GM21529 (cell line): ENCODE measurements around the gene CD276.
"Not testable (repeated sequence)": the region's sequence is repeated elsewhere in the genome, so short reads cannot be mapped to it uniquely, and the experiment has no call there.

Source experiments
- ATAC-seq: cut with Tn5 transposase; IDR thresholded peaks from one replicate; pipeline ENCODE4 v1.9.1; 2021; ENCODE audit not compliant: unreplicated experiment

The CD276 gene

DNA sequence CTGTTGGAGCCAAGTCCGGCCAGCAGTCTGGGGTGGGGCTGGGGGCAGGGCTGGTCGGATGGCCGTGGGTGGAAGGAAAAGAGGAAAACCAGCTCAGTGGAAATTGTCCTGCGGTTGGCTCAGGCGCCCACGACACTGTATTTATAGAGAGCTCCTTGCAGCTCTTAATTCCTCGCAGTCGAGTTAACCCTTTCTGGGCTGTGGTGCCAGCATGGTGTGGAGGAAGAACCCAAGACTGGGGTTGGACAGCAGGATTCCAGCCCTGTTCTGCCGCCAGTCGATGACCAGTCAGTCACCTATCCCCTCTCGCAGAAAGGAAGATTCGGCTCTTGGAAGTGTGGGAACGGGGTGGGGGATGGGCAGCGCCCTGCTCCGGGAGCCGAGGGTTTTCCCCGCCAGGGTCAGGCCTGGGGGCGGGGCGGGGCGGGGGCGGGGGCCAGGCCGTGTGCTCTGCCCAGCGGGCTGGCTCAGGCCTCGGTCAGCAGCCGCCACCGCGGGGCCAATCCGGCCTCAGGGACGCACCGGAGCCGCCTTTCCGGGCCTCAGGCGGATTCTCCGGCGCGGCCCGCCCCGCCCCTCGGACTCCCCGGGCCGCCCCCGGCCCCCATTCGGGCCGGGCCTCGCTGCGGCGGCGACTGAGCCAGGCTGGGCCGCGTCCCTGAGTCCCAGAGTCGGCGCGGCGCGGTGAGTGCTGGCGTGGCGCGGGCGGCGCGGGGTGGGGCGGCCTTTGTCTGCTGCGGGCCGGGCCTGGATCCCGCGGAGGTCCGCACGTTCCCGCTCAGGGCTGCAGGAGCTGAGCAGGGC lies at the start of gene CD276:
Gene CD276, plus strand, starts transcription at position 607 of the 804 bp plus-strand sequence. CDS start 15,257 bp downstream, outside the sequence.
- no peak for ATAC-seq

DNA sequence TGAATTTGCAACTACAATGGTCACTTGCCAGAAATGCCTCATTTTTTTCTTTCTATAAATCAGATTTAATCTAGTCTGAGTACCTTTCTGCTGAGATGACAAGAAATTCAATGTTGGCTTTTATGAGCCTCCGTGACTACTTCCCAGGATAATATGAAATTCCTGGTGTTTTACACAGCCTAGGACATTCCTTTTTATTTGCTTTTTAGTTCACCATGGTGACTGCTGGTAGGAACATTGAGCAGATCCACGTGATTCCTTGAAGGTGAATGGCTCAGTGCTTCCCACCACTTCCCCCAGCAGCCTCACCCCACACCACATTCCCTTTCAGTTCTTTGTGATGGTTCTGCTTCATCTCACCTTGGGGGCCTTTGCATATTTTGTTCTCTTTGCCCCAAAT lies 46.7 kb upstream of the CD276 start:
- ATAC-seq, result no peak

DNA sequence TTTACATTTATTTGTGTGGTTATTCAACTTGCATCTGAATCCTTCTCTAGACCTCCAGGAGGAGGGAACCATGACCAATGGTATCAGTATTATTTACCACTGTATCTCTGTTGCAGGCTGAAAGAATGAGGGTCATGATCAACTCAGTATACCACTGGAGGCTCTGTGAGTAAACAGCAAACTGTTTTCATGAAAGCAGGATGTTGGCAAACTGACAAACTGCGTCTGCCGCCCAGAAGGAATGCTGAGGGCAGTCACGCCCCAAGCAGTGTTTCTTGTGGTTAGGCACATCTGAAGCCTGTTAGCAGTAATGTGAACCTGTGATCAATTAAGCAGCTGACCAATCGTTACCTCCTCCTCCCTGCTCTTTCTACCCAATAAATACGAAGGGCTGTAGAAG lies 44.7 kb upstream of the CD276 start:
- ATAC-seq, result not testable (repeated sequence)

DNA sequence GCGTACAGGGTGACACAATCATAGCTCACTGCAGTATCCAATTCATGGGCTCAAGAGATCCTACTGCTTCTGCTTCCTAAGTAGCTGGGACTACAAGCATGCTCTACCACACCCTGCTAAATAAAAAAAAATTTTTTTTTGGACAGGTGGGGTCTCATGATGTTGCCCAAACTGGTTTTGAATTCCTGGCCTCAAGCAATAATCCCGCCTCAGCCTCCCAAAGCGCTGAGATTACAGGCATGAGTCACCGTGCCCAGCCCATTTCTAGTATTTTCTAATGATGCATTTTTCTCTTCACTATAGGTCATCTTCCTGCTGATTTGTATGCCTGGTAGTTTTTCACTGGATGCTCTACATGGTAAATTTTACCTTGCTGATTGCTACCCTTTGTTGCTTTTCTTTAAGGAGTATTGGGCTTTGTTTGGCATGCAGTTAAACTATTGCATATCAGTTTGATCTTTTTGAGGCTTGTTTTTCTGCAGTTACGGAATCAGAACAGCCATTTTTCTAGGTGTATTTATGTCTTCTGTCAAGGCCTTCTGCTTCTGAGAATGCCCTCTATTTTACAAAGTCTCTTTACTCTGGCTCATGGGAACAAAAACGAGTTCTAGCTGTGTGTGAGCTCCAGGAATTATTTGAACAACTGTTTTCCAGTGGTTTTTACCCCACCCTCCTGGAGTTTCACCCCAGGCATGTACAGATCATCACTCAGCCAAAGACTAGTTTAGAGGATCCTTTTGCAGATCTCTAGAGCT lies 36.7 kb upstream of the CD276 start:
- ATAC-seq, result no peak

DNA sequence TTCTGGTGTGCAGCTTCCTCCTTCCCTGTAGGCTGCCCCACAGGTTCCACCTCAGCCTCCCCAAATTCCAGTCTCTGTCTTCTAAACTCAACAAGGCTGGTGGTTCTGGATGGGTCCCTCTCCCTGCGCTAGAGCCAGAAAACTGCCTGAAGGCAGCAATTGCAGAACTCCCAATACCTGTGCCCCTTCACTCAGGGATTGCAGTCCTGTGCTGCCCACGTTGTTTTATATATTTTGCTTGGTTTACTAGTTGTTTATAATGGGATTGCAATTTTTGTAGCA lies 36.2 kb upstream of the CD276 start:
- no peak for ATAC-seq

DNA sequence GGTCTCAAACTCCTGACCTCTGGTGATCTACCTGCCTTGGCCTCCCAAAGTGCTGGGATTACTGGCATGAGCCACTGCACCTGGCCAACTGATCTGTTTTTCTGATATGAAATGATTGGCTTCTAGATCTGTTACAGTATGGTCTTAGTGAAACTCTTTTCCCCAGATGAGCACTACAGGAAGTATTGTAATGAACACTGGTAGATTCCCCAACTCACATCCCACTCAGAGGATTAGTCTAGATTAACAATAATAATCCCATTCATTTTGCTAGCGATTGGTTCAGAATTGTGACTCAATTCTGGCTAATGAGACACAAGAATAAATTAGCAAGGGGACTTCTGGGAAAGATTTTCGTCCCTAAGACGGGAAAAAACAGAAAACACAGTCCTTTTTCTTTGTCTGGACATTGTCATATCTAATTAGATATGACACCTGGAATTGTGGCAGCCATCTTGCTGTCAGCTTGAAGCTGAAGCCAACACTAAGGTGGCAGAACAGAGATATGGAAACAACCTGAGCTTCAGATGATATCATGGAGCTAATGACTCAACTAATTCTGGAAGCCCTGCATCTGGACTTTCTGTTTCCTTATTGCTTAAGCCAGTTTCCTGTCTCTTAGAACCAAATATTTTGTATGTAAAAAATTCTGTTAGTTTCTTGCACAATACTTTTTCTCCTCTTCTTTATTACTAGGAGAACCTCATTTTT lies 33.6 kb upstream of the CD276 start:
- no peak for ATAC-seq

DNA sequence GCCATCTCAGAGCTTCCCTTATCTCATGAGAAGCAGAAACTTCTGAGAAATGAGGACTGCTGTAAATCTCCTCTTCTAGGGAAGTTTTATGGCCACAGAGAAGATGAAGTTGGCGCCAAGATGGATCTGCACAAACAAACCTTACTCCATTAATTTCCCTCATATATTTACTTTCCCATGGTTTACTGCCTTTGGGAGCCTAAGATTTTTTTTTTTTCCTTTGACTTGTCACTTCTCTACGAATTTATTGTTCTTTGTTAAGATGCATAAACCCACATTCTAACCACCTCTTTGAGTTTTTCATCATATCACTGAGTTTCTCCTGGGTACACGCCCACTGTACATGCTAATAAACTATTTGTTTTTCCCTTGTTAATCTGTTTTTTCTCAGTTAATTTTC lies 29.5 kb upstream of the CD276 start:
- no peak for ATAC-seq

DNA sequence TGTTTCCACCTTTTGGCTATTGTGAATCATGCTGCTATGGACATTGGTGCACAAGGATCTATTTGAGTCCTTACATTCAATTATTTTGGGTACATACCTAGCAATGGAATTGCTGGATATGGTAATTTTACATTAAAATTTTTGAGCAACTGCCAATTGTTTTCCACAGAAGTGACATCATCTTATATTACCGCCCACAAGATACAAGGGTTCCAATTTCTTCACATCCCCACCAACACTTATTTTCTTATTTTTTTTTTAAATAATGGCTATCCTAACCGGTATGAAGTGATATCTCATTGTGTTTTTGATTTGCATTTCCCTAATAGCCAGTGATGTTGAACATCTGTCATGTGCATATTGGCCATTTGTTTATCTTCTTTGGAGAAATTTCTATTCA lies 28.5 kb upstream of the CD276 start:
- no peak for ATAC-seq

DNA sequence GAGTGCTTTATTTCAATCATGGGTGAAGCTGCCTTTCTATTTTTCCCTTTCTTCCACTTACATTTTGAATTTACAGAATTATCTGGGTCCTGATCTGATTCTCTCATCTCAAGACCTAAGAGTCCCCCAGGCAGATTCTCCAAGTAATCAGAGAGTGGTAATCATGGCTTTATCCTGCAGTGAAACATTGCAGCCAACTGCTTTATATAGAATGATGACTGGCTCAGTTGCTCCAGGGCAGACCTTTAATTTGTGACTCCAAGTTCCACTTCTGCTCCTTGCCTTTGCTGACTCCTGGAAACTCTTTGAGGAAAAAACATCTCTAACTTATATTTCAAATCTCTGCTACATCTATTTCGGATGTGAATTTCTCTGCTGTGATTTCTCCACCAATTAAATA lies 25.5 kb upstream of the CD276 start:
- ATAC-seq, result no peak

DNA sequence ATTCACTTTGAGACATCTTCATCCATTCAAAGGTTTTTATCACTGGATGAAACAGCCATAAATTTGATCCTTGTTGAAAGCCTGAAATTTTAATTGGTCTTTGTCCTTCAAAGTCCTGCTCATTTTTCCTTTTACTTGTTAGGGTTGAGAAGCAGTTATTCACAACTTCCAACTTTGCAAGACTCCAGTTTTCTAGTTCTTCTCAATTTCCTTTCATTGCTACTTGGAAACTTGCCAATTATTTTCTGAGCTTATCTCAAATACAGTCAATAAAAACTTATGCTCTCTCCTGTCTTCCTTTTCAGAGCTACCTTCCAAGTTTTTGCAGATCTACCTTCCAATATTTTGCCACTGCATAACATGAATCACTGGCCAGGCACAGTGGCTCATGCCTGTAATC lies 23.7 kb upstream of the CD276 start:
- ATAC-seq, result no peak

DNA sequence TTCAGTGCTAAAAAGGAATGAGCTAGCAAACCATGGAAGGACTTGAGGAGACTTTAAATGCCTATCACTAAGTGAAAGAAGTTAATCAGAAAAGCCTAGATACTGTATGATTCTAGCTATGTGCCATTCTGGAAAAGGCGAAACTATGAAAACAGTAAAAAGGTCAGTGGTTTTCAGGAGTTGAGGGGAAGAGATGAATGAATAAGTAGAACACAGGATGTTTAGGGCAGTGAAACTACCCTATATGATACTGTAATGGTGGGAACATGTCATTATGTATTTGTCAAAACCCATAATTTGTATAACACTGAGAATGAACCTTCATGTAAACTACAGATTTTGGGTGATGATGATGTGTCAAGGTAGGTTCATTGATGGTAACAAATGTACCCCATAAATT lies 9.6 kb upstream of the CD276 start:
- no peak for ATAC-seq

DNA sequence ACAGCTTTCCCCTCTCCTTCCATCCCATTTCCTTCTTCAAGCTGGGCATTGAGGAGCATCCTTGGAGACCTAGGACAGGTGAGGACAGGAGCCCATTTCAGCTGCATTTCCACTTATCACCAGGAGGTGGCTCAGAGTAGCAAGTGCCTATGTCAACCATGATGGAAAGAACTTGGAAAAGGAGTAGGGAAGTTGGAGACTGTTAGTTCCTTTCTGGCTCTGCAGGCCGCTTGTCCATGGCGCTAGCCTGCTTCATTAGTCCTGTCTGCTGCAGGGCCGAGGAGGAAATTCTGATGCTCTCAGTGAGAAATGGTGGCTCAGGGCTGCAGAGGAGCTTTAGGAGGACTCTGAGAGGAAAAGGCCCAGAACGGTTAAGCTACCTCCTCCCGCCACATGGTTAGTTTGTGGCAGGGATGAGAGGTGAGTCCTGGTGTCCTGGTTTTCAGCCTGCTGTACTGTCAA lies 7.0 kb upstream of the CD276 start:
- no peak for ATAC-seq

DNA sequence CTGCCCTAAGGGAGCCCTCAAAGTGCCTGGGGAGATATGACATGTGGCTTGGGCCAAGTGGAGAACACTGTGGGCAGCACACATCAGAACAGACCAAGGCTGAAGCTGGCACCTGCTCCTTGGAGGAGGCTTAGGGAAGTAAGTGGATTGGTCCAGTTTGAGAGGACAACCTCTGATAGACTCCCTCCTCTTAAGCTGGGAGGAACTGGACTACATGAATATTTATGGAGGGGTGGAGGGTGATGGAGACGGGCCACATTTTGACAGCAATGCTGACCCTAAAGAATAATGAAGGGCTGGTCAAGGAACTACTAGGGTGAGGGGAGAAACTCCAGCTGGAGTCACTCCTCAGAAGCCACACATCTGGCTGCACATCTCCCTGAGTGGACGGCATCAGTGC lies 6.5 kb upstream of the CD276 start:
- no peak for ATAC-seq

DNA sequence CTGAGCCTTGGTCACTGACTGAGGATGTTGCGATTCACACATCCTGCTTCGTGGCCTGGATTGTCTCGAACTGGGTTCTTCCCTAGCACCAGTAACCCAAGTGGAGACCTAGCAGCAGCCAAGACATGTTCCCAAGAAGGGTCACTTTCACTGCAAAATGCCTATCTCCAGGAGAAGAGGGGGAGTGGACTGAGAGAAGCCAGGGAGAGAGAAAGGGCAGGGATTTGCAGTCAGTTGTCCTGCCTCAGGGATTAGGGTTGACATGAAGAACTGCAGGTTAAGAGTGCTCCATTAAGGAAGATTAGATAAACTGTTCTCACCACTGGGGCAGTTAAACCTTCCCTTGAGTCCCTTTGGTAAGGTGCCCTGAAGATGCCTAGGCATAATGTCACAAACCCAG lies 5.7 kb upstream of the CD276 start:
- ATAC-seq, result no peak

DNA sequence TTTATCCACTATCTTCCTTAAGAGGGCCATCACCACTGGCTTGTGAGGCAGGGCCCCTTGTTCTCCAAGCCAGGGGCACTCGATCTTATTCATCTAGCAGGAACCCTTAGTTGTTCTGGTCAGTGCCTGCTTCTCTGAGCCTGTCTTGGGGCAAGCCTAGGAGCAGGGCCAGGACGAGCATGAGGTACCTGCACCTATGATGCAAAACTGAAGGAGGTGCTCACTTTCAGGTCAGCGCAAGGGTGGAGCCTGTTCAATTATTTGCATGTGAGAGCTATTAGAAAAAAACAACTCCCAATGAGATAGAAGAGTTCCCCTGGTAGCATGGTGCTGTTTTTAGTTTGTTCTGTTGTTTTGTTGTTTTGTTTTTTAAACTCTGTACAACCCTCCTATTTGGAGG lies 5.0 kb upstream of the CD276 start:
- no peak for ATAC-seq

DNA sequence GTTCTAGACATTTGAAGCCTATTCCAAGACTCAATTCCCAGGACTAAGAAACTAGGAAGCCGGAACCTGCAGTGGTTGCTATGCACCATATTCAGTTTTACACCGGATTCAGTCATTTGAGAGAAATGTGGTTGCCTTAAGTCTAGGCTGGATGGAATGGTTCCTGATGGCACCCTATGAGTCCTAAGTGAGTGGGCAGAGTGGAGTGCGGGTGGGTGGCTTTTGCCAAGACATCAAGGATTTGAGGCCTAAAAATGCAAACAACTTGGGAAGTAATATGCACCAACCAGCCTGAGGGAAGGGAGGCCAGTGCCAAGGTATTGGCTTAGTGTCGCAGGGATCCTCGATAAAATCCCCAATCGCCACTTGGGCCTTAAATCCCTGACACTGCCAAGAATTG lies 4.2 kb upstream of the CD276 start:
- ATAC-seq, result no peak

DNA sequence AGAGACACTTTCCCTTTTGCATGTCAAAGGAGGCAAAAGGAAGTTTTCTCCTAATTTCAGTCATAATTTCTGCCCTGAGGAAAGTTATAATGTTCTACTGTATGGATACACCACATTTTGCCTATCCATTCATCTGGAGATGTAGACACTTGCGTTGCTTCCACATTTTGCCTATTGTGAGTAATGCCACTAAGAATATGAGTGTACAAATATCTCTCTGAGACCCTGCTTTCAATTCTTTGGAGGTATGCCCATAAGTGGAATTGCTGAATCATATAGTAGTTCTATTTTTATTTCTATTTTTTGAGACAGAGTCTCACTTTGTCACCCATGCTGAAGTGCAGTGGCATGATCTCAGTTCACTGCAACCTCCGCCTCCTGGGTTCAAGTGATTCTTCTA lies 3.6 kb upstream of the CD276 start:
- ATAC-seq, result no peak

DNA sequence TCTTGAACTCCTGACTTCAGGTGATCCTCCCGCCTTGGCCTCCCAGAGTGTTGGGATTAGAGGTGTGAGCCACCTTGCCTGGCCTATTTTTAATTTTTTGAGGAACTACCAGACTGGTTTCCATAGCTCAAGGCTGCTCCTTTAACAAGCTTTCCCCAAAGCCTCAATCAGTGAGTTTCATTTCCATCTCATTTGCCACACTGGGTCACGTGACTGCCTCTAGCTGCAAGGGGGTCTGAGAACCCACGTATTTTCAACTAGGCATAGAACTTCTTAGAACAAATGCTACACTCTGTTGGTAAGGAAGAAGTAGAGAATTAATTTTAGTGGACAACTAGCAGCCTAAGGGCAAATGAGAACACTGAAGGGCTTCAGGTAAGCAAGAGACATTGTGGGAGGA lies 3.1 kb upstream of the CD276 start:
- no peak for ATAC-seq

DNA sequence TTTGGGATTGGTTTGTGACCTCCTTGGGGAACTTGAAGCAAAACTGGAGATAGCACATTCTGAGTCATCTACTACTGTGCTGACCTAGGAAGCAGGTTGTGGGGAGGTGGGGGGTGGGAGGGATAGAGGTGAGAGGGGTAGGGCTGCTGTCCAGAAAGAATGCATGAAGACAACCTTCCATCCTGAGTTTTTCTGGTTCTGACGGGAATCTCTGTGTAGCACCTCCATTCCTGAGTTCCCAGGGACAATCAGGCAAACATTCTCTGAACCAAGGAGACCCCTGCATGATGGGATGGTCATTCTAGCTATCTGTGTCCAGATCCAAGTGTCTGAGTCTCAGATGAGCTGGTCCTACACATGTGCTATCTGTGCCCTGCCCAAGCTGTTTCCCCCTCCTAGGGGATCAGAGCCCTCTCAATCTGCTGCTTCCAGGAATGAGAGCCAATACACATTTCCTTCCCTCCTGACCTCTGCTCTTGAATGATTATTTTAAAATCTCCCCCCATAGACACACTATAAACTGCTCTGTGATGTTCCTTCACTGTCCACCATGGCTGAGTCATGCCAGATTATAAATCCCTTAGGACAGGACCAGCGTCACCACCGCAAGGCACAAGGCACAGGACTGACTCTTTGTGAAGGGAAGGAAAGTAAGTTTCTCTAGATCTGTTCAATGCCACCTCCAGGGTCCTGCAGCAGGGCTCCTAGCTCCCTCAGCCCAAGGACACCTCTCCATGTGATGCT lies 2.2 kb upstream of the CD276 start:
- ATAC-seq, result no peak

DNA sequence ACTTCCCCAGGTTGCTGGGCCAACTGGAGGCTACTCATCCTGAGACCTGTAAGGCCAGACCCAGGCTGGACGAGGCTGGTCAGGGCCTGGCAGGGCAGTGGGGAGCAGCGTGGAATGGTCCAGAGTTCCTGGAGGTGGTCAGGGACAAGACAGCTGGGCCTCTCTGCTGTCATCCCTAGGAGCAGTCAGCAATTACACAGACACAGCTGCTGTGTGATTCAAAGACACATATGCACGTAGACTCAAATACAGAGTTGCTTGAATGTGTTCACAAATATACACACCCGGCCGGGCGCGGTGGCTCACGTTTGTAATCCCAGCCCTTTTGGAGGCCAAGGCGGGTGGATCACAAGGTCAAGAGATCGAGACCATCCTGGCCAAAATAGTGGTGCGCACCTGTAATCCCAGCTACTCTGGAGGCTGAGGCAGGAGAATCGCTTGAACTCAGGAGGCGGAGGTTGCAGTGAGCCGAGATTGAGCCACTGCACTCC lies 1.5 kb upstream of the CD276 start:
- no peak for ATAC-seq

DNA sequence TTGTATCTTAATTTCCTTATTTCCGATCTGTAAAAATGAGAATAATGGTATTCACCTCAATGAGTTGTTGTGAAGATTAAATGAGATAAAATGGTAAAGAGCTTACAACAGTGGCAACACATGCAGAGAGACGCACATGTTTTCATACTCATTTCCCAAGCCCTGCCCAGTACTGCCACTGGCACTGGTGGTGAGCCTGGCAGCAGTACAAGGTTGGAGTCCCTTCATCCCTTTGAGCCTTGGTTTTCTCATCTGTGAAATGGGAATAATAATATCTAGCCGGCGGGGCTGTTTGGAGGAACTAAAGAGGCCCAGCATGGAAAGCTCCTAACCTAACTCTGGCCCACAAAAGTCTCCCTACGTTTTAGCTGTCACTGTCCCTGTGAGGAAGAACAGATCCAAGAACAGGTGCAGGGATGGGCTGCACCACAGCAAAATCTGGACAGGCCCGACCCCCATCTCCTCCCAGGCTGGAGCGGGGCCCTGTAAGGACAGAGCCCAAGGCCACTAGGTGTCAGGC lies 866 bp upstream of the CD276 start:
- no peak for ATAC-seq
